Esophagus squamous epithelium (tissue), 5 donors: ENCODE results near the gene C19orf25. TPM values are rescaled to one million over a fixed set of nuclear protein-coding genes. Genes with fewer than 3 reads are reported as not detected.

Experiments used
- DNase-seq: peaks from one replicate; lab custom pipeline; 2025; lab: John Stamatoyannopoulos, UW
- H3K27ac ChIP-seq, 4 donors: fragments of 200-600 bp; sonication (generic); one replicate each; pipeline ENCODE4 v1.5.1; 2016 to 2019; ENCODE audit warnings: mild to moderate bottlenecking in 1 of 4
- H3K27me3 ChIP-seq, 4 donors: fragments of 200-600 bp; sonication (generic); 1 replicate in 3 of 4; 2 replicates in 1 of 4; pipeline versions ENCODE4 v1.5.1 to v1.6.0; 2017 to 2021; ENCODE audit warnings: antibody characterized with exemption in 1 of 4
- H3K36me3 ChIP-seq, 3 donors: fragments of 200-600 bp; sonication (generic); one replicate each; pipeline ENCODE4 v1.5.1; 2016 to 2019
- H3K4me1 ChIP-seq, 3 donors: fragments of 200-600 bp; sonication (generic); one replicate each; pipeline ENCODE4 v1.5.1; 2017 to 2019
- H3K4me3 ChIP-seq, 4 donors: fragments of 200-600 bp; sonication (generic); 1 replicate in 3 of 4; 2 replicates in 1 of 4; pipeline ENCODE4 v1.5.1; 2016 to 2019; ENCODE audit warnings: mild to moderate bottlenecking in 2 of 4, moderate library complexity in 1 of 4
- H3K9me3 ChIP-seq, 3 donors: fragments of 200-600 bp; sonication (generic); one replicate each; pipeline ENCODE4 v1.5.1; 2016 to 2019
- POLR2A ChIP-seq, 4 donors: fragments of 450-650 bp; IDR thresholded peaks; one replicate each; pipeline ENCODE4 v1.6.1; 2017; ENCODE audit warnings: antibody characterized with exemption in 4 of 4, mild to moderate bottlenecking in 4 of 4, moderate library complexity in 3 of 4
- WGBS, 2 donors: methylation state at CpG; one replicate each; pipeline ENCODE4 v1.1.5; 2018; 5-methylcytosine and 5-hydroxymethylcytosine counted together
- intact Hi-C: fragments of 100-400 bp; cut with DNase I; formaldehyde crosslinking; loops from one replicate; pipeline ENCODE4 v1.15.0; 2022
- total RNA-seq, 4 donors: library from RNA; depleted of rRNA; stranded (reverse); fragments of >200 nt; gene quantifications; one replicate each; pipeline ENCODE4 v1.1.0, GENCODE V29; 2016
- TF ChIP-seq, protein P1 (sequence below), 6 experiments: fragments of 450-650 bp in 4 of 6; fragments of 200-600 bp in 2 of 6; sonication (generic) in 2 of 6; IDR thresholded peaks; one replicate each; pipeline ENCODE4 v1.5.1; 2016 to 2019; ENCODE audit warnings: antibody characterized with exemption in 6 of 6, mild to moderate bottlenecking in 4 of 6, moderate library complexity in 4 of 6
- donor health status: DM: yes; HTN: yes; CAD: no.

C19orf25 gene
- total RNA-seq, 4 donors from 2014 or later, result 17.8 to 24.5 (median 23.0) TPM

DNA sequence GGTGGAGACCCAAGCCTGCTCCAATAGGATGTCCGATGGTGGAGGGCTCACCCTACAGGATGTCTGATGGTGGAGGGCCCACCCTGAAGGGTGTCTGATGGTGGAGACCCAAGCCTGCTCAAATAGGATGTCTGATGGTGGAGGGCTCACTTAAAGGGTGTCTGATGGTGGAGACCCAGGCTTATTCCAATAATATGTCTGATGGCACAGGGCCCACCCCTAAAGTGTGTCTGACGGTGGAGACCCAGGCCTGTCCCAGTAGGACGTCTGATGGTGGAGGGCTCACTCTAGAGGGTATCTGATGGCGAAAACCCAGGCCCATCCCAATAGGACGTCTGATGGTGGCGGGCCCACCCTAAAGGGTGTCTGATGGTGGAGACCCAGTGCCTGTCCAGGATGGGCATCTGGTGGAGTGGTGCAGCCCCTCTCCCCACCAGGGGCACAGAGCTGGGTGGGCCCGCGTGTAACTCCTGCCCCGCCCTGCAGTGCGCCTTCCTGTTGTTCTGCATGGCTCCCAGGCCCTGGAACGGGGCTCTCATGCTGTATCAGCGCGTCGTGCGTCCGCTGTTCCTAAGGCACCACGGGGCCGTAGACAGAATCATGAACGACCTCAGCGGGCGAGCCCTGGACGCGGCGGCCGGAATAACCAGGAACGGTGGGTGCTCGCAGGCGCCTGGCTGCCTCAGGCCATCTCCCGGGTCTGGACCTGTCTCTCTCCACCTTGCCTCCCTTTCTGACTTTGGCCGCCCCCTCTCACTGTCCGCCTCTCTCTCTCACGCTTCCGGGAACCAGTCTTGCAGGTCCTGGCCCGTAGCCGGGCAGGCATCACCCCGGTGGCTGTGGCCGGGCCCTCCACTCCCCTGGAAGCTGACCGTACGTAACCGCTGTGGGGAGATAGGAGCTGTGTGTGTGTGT, 17.0 kb upstream of the C19orf25 start:
- H3K27ac ChIP-seq, result no peak overlapping the region

DNA sequence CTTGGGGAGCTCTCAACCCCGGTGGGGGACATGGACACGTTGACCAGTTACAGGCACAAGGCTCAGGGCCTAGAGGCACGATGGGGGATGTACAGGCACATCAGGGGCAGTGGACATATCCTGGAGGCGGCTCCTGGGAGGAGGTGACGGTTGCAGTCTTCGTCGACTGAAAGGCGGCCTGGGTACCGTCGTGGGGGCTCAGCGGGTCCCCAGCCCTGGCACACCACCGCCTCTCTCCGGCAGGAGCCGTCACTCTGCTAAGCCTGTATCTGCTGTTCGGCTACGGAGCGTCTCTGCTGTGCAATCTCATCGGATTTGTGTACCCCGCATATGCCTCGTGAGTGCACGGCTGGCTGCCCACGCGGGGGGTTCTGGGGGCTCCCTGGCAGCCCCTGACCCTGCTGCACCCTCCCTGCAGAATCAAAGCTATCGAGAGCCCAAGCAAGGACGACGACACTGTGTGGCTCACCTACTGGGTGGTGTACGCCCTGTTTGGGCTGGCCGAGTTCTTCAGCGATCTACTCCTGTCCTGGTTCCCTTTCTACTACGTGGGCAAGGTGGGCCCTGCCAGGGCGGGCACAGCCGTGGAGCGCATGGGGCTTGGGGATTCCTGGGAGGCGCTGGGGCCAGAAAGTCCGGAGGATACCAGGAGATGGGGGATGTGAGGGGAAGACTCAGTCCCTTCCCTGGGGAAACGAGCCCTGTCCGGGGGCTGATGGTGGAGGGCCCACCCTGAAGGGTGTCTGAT, 16.2 kb upstream of the C19orf25 start:
- intact Hi-C loops, result no loop called here
- no peak for TF ChIP-seq POLR2A (IDR thresholded peaks at IDR 0.05)
- TF ChIP-seq, protein P1, sequence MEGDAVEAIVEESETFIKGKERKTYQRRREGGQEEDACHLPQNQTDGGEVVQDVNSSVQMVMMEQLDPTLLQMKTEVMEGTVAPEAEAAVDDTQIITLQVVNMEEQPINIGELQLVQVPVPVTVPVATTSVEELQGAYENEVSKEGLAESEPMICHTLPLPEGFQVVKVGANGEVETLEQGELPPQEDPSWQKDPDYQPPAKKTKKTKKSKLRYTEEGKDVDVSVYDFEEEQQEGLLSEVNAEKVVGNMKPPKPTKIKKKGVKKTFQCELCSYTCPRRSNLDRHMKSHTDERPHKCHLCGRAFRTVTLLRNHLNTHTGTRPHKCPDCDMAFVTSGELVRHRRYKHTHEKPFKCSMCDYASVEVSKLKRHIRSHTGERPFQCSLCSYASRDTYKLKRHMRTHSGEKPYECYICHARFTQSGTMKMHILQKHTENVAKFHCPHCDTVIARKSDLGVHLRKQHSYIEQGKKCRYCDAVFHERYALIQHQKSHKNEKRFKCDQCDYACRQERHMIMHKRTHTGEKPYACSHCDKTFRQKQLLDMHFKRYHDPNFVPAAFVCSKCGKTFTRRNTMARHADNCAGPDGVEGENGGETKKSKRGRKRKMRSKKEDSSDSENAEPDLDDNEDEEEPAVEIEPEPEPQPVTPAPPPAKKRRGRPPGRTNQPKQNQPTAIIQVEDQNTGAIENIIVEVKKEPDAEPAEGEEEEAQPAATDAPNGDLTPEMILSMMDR (IDR thresholded peaks at IDR 0.05), result no peak
- H3K4me1 ChIP-seq, result peaks cover 9 to 40% (median 15%) of the 10 kb centered on the region in 3 donors
- no peaks in the 10 kb centered on the region for H3K9me3 ChIP-seq
- H3K36me3 ChIP-seq, result no peaks in the 10 kb centered on the region
- WGBS, 2 donors, result 67 to 81% methylated on average over 3 to 13 of the region's 37 CpGs
- H3K27ac ChIP-seq, result no peak overlapping the region
- peaks cover 0 to 29% (median 0%) of the 10 kb centered on the region in 4 donors for H3K27me3 ChIP-seq
- no peak for DNase-seq
- H3K4me3 ChIP-seq, result no peak overlapping the region

More for the DNA sequence above, 17.0 kb upstream of the C19orf25 start:
- H3K4me1 ChIP-seq, result peaks cover 8 to 40% (median 15%) of the 10 kb centered on the region in 3 donors
- 47 to 59% methylated on average over 5 to 13 of the region's 40 CpGs for WGBS, 2 donors
- peaks cover 0 to 29% (median 0%) of the 10 kb centered on the region in 4 donors for H3K27me3 ChIP-seq
- no peaks in the 10 kb centered on the region for H3K36me3 ChIP-seq
- intact Hi-C loops, result no loop called here
- TF ChIP-seq, protein P1 (IDR thresholded peaks at IDR 0.05), result no peak
- no peak for TF ChIP-seq POLR2A (IDR thresholded peaks at IDR 0.05)
- H3K9me3 ChIP-seq, result no peaks in the 10 kb centered on the region
- no peak for DNase-seq
- H3K4me3 ChIP-seq, result peak overlapping the region in 2 of 4 donors; percentile 5 to 38

DNA sequence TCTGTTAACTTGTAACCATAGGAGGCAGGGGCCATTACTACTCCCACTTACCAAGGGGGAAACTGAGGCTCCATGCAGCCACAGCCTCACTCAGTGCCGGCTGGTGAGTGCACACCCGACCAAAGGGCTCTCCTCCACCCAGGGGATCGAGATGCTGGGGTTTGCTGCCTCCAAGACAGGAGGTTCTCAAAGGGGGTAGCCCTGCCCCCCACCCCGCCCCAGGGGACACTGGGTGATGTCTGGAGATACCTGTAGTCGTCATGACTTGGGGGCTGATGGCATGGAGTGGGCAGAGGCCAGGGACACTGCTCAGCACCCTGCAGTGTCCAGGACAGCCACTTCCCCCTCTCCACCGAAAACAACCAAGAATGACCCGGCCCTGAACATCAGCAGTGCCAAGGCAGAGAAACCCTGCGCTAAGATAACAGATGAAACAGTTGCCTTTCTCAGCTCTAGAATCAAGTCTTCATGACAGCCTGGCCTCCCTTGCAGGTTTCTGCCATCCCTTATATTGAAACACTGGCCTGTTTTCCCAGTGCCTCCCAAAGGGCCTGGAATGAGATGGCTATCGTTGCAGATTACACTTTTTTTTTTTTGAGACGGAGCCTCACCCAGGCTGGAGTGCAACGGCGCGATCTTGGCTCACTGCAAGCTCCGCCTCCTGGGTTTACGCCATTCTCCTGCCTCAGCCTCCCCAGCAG, 15.2 kb upstream of the C19orf25 start:
- WGBS, 2 donors, result 72% methylated on average over 9 to 13 of the region's 15 CpGs
- no peaks in the 10 kb centered on the region for H3K36me3 ChIP-seq
- no peak for DNase-seq
- H3K27me3 ChIP-seq, result peaks cover 0 to 26% (median 0%) of the 10 kb centered on the region in 4 donors
- H3K4me1 ChIP-seq, result peaks cover 16 to 49% (median 24%) of the 10 kb centered on the region in 3 donors
- no peak for TF ChIP-seq POLR2A (IDR thresholded peaks at IDR 0.05)
- no peaks in the 10 kb centered on the region for H3K9me3 ChIP-seq
- H3K4me3 ChIP-seq, result no peak overlapping the region
- H3K27ac ChIP-seq, result no peak overlapping the region
- intact Hi-C loops, result no loop called here

DNA sequence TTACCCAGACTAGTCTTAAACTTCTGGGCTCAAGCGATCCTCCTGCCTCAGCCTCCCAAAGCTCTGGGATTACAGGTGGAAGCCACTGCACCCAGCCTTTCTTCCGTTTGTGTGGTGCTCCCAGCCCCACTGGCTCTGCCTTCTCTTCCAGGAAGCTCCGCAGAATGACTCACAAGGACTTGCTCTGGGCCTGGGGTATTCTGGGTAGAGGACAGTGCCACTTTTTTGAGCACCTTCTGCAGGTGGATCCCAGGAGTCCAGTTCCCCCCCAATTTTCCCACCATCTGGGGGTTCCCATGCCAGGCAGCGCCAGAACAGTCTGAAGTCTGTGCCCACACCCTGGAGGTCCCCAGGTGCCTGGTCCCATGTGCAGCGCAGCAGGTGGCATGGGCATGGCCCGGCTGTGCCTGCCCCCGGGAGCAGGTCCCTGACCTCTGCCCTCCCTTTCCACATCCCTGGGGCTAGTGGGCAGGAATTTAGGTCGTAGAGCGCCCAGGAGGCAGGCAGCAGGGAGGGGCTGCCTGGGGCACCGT, 13.5 kb upstream of the C19orf25 start:
- H3K4me1 ChIP-seq, result peaks cover 16 to 48% (median 24%) of the 10 kb centered on the region in 3 donors
- H3K4me3 ChIP-seq, result no peak overlapping the region
- no peak for DNase-seq
- intact Hi-C loops, result no loop called here
- no peaks in the 10 kb centered on the region for H3K9me3 ChIP-seq
- TF ChIP-seq, protein P1 (IDR thresholded peaks at IDR 0.05), result no peak
- no peaks in the 10 kb centered on the region for H3K36me3 ChIP-seq
- H3K27ac ChIP-seq, result no peak overlapping the region
- peaks cover 0 to 20% (median 0%) of the 10 kb centered on the region in 4 donors for H3K27me3 ChIP-seq
- WGBS, 2 donors, result 47 to 56% methylated on average over 2 to 7 of the region's 10 CpGs

DNA sequence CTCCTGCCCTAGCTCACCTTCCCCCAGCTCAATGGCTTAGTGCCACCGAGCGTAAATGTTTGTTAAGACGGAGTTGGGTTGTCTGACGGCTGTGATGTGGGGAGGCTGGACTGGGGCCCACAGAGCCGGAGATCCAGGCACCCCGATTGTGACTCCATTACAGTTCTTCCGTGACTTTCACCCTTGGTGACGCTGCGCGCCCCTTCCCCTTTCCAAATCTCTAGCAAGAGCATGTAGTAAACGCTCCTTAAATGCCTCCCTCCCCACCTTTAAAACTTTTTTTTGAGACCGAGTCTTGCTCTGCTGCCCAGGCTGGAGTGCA, 12.8 kb upstream of the C19orf25 start:
- H3K4me1 ChIP-seq, result peaks cover 16 to 41% (median 21%) of the 10 kb centered on the region in 3 donors
- peak overlapping the region; percentile 48 to 79 (median 52) for H3K4me3 ChIP-seq
- peaks cover 0 to 13% (median 0%) of the 10 kb centered on the region in 4 donors for H3K27me3 ChIP-seq
- 45 to 53% methylated on average over 8 to 12 of the region's 12 CpGs for WGBS, 2 donors
- H3K9me3 ChIP-seq, result no peaks in the 10 kb centered on the region
- intact Hi-C loops, result no loop called here
- TF ChIP-seq, protein P1 (IDR thresholded peaks at IDR 0.05), result no peak
- TF ChIP-seq POLR2A (IDR thresholded peaks at IDR 0.05), result no peak
- no peaks in the 10 kb centered on the region for H3K36me3 ChIP-seq
- peak overlapping the region in 1 of 4 donors; percentile 50 for H3K27ac ChIP-seq
- no peak for DNase-seq
